ENCODE results near the gene PSMG4.

Gene PSMG4

GRCh38 chr6:3258720-3259490 lies at the start of gene PSMG4:
Gene PSMG4 (plus strand): TSS chr6:3258947. CDS start chr6:3259023, 76 bp downstream.
- peak; percentile 96 for DNase-seq

GRCh38 chr6:3209114-3210023 lies 49.4 kb upstream of the PSMG4 start:
- peak; percentile 98 for DNase-seq

GRCh38 chr6:3210024-3210610 lies 48.6 kb upstream of the PSMG4 start:
- no peak for DNase-seq

- no peak for DNase-seq
Measured at GRCh38 chr6:3211681-3212080, 47.1 kb upstream of the PSMG4 start.

GRCh38 chr6:3212261-3212660 lies 46.5 kb upstream of the PSMG4 start:
- no peak for DNase-seq

GRCh38 chr6:3213334-3213695 lies 45.4 kb upstream of the PSMG4 start:
- no peak for DNase-seq

GRCh38 chr6:3214898-3215297 lies 43.8 kb upstream of the PSMG4 start:
- DNase-seq: no peak

- no peak for DNase-seq
Measured at GRCh38 chr6:3217286-3217685, 41.5 kb upstream of the PSMG4 start.

- no peak for DNase-seq
Measured at GRCh38 chr6:3218266-3218665, 40.5 kb upstream of the PSMG4 start.

- no peak for DNase-seq
Measured at GRCh38 chr6:3220366-3220765, 38.4 kb upstream of the PSMG4 start.

GRCh38 chr6:3221578-3221977 lies 37.2 kb upstream of the PSMG4 start:
- DNase-seq: no peak

GRCh38 chr6:3222506-3223038 lies 36.2 kb upstream of the PSMG4 start:
- peak; percentile 98 for DNase-seq

- DNase-seq: peak; percentile 53
Measured at GRCh38 chr6:3226042-3226441, 32.7 kb upstream of the PSMG4 start.

GRCh38 chr6:3226481-3227362 lies 32.0 kb upstream of the PSMG4 start:
- DNase-seq: peak; percentile 73

GRCh38 chr6:3227363-3228045 lies 31.2 kb upstream of the PSMG4 start, which contains the start of gene TUBB2B:
Gene TUBB2B (minus strand): TSS chr6:3227653. CDS start chr6:3227543, 110 bp downstream.
- peak; percentile 99 for DNase-seq

- peak; percentile 97 for DNase-seq
Measured at GRCh38 chr6:3228046-3228671, 30.6 kb upstream of the PSMG4 start.

GRCh38 chr6:3228771-3229565 lies 29.8 kb upstream of the PSMG4 start:
- peak; percentile 93 for DNase-seq

GRCh38 chr6:3229566-3230178 lies 29.1 kb upstream of the PSMG4 start:
- peak; percentile 95 for DNase-seq

- DNase-seq: peak; percentile 57
Measured at GRCh38 chr6:3230256-3230882, 28.4 kb upstream of the PSMG4 start.

All from NCI-H69 (cell line).